Measurements from ENCODE around the gene SFT2D1.

GRCh38 chr6:166271376-166271765, 71.0 kb downstream of the SFT2D1 start:
- no peak for TF ChIP-seq POLR2A (IDR thresholded peaks at IDR 0.05)
- no peak for TF ChIP-seq CTCF (IDR thresholded peaks at IDR 0.05)
